GM19468 (cell line): ENCODE measurements around the gene NTN5.
"Not testable (repeated sequence)": the region's sequence is repeated elsewhere in the genome, so short reads cannot be mapped to it uniquely, and the experiment has no call there.

Experiments used
- ATAC-seq: cut with Tn5 transposase; IDR thresholded peaks from one replicate; pipeline ENCODE4 v1.9.1; 2021; ENCODE audit warnings: mild to moderate bottlenecking, moderate library complexity, moderate number of reproducible peaks; ENCODE audit not compliant: unreplicated experiment; ENCODE audit errors: extremely low read depth

The NTN5 gene

DNA sequence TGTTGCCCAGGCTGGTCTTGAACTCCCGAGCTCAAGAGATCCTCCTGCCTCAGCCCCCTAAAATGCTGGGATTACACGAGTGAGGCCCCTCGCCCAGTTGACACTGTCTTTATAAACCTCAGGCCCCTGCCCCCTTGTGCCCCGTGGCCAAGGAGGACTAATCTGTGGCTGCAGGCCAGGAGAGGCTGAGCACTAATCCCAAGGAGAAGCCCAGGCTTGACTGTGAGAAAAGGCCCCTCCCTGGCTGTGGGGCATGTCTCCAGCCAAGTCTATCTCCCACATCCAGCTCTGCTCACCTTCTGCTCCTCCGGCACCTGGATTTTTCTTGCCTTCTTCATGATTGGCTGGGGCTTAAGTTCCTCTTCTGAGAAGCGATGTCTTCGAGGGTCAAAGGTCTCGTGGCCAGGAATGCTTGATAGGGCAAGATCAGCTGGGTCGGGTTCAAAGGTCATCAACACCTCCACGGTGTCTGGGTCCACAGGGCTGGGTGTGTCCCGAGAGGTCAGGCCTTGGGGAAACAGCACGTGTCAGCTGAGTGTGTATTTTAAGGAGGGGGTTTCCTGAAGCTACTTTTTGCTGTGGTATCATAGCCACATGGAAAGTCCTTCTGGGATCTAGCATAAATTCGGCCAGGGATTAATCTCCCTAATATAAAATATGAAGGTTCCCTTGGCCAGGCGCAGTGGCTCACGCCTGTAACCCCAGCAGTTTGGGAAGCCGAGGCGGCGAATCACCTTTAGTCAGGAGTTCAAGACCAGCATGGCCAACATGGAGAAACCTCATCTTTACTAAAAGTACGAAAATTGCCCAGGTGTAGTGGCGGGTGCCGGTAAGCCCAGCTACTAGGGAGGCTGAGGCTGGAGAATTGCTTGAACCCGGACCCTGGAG, 39.4 kb downstream of the NTN5 start:
- ATAC-seq = no peak

DNA sequence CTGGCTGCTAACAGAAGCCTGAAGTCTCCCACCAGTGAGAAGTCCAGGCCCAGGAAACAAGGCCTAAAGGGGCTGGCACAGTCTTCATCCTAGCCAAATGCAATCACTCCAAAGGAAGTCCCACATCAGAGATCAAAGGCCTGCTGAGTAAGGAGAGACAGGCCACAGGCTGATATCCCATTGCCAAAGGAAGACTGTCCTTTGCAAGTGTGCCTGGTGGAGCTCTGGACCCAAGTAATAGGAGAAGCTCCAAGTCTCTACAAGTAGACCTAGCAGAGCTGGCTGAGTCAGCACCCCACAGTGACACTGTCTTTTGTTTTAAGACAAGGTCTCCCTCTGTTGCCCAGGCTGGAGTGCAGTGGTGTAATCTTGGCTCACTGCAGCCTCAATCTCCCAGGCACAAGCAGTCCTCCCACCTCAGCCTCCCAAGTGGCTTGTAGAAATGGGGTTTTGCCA, 40.1 kb downstream of the NTN5 start:
- ATAC-seq = no peak

DNA sequence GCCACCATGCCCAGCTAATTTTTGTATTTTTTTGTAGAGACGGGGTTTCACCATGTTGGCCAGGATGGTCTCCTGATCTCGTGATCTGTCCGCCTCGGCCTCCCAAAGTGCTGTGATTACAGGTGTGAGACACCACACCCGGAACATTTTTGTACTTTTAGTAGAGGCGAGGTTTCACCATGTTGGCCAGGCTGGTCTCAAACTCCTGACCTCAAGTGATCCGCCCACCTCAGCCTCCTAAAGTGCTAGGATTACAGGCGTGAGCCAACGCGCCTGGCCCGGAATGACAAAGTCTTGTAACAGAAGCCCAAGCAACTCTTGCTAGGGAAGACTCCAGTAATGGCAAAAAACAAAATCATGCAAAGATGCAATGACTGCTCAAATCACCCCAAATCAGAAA, 40.5 kb downstream of the NTN5 start:
- ATAC-seq = not testable (repeated sequence)

DNA sequence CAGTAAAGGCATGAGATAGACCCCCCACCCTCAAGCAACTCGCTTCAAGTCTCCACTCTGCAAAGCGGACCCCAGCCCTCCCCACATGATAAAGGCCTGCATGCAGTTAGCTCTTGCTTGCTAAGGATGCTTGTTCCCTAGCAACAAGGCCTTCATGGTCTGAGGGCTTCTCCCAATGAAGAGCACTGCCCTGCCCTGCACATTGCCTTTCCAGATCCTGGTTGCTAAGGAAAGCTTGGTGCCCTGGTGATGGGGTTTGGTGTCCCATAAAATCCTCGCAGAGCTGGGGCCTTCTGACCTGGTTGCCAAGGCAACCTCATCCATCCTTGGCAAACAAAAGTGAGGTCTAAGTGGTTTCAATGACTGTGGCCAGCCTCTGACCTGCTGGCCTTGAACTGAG, 41.6 kb downstream of the NTN5 start:
- no peak for ATAC-seq

DNA sequence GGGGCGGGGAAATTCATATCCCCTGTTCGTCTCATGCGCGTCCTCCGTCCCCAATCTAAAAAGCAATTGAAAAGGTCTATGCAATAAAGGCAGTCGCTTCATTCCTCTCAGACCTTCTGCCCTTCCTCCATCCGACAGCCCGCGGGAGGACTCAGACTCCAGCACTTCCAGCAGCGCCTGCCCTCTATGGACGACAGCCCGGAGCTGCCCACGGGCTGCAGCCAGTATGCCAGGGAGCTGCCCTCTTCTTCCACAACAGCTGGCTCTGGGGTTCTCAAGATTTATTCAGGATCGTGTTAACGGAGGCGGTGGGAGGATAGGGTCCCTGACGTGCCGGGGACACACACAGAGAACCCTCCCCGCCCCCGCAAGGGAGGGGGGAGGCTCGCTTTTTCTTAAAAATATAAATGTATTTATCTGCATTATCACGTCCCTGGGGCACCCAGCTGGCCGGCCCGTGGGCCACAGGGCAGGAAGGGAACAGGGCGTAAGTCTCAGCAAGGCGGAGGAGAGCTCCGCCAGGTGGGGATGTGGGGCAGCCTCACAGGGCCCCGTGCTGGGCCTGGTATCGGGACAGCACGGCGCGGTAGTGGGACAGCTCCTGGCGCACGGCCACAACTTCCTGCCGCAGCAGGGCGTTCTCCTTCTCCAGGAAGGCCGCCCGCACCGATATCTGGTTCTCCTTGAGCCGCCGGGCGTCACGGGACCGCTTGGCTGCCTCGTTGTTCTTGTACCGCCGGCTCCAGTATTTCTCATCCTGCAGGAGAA, 42.3 kb downstream of the NTN5 start:
- ATAC-seq = no peak

DNA sequence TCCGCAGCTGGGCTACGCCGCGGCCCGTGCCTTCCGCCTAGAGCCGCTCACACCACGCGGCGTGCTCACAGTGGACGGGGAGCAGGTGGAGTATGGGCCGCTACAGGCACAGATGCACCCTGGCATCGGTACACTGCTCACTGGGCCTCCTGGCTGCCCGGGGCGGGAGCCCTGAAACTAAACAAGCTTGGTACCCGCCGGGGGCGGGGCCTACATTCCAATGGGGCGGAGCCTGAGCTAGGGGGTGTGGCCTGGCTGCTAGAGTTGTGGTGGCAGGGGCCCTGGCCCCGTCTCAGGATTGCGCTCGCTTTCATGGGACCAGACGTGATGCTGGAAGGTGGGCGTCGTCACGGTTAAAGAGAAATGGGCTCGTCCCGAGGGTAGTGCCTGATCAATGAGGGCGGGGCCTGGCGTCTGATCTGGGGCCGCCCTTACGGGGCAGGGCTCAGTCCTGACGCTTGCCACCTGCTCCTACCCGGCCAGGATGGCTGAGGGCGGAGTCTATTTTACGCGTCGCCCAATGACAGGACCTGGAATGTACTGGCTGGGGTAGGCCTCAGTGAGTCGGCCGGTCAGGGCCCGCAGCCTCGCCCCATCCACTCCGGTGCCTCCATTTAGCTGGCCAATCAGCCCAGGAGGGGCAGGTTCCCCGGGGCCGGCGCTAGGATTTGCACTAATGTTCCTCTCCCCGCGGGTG, 43.1 kb downstream of the NTN5 start:
- no peak for ATAC-seq

DNA sequence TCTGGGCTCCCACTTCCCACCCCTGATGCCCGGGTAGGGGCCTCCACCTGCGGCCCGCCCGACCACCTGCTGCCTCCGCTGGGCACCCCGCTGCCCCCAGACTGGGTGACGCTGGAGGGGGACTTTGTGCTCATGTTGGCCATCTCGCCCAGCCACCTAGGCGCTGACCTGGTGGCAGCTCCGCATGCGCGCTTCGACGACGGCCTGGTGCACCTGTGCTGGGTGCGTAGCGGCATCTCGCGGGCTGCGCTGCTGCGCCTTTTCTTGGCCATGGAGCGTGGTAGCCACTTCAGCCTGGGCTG, 43.6 kb downstream of the NTN5 start:
- no peak for ATAC-seq

DNA sequence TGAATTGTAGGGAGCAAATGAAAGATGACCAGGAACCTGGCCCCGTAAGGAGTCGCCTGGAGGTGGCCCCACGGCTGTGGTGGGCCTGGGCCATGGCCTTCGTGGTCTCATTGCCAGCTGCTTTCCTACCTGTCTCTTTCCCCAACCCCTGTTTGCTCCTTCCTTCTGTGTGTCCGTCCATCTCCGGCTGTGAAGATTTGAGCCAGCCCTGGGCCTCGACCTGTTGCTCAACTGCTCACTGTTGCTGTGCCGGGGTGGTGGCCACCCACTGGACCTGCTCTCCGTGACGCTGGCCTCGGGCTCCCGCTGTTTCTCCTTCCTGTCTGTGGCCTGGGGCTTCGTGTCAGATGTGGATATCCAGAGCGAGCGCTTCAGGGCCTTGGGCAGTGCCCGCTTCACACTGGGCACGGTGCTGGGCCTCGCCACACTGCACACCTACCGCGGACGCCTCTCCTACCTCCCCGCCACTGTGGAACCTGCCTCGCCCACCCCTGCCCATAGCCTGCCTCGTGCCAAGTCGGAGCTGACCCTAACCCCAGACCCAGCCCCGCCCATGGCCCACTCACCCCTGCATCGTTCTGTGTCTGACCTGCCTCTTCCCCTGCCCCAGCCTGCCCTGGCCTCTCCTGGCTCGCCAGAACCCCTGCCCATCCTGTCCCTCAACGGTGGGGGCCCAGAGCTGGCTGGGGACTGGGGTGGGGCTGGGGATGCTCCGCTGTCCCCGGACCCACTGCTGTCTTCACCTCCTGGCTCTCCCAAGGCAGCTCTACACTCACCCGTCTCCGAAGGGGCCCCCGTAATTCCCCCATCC, 44.1 kb downstream of the NTN5 start:
- no peak for ATAC-seq

DNA sequence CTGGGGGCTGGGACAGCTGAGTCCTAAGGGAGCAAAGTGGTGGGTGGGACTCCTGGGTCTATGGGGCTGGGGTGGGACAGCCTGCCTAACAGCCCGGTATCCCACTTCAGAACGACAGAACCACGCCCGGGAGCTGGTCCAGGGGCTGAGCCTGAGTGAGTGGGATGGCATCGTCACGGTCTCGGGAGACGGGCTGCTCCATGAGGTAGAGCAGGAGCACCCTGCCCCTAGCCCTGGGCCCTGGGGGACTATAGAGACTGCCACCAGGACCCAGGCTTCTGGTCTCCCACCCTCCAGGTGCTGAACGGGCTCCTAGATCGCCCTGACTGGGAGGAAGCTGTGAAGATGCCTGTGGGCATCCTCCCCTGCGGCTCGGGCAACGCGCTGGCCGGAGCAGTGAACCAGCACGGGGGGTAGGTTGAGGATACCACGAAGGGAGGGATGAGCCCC, 44.9 kb downstream of the NTN5 start:
- ATAC-seq = no peak

DNA sequence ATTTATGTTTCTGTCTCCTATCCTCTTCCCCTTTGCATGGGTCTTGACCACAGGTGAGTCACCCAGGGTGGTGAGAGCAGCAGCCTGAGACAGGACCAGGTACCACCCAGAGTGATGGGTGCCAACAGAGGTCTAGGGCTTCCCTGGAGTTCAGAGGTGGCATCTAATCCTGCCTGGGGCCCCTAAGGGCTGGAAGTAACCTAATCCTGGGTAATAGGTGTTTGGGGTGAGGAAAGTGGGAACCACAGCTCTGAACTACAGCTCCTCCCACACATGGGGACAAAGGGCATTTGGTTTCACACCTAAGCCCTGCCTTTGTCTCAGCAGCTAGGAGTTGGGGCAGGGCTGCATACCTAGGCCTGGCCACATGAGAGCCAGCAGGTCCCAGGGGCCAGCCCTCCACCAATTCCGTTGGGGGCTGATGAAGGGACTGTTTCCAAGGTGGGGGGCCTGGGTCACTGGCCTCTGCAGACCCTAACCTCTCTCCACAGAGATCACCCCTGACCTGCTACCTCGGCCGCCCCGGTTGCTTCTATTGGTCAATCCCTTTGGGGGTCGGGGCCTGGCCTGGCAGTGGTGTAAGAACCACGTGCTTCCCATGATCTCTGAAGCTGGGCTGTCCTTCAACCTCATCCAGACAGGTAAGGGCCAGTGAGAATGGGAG, 45.5 kb downstream of the NTN5 start:
- no peak for ATAC-seq

DNA sequence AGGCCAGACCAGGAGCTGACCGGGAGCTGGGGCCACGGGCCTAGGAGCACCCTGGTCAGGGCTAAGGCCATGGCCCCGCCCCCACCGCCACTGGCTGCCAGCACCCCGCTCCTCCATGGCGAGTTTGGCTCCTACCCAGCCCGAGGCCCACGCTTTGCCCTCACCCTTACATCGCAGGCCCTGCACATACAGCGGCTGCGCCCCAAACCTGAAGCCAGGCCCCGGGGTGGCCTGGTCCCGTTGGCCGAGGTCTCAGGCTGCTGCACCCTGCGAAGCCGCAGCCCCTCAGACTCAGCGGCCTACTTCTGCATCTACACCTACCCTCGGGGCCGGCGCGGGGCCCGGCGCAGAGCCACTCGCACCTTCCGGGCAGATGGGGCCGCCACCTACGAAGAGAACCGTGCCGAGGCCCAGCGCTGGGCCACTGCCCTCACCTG, 46.9 kb downstream of the NTN5 start:
- ATAC-seq = no peak

DNA sequence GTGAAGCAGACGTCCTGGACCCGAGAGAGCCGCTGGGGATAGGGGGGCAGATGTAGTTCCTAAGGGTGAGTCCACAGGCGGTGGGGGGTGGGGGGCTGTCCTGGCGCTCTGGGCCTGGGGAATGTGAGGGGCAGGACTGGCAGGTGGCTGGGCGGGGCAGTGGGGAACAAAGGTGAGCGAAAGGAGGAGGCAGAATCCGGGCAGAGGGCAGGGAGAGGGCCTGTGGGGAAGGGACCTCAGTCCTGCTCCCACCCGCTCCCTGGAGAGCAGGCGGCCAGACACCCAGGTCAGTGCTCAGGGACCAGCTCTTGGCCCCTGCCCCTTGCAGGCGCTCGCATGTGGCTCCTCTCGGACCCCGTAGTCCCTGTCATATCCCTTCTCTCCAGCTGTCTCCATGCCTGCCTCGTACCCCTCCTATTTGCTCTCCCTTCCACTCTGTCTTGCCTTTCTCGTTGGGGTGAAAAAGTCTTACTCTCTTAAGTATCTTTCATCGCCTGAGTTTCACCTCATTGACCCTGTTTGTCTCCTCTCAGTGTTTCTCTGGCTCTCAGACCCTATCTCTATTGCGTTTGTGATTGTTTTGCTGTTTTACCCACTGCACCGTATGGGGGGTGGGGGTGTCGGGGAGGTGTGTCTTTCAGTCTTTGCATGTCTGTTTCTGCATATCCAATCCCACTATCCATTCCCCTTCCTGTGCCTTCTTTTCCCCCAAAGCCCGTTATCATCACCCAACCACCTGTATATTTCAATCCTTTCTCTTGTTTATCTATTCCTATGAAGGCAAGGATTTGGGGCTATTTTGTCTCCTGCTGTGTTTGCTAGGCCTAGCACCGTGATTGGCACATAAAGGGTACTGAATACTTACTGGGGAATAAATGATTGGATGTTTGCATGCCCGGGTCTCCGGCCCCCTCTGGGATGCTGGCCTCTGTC, 47.8 kb downstream of the NTN5 start:
- no peak for ATAC-seq

DNA sequence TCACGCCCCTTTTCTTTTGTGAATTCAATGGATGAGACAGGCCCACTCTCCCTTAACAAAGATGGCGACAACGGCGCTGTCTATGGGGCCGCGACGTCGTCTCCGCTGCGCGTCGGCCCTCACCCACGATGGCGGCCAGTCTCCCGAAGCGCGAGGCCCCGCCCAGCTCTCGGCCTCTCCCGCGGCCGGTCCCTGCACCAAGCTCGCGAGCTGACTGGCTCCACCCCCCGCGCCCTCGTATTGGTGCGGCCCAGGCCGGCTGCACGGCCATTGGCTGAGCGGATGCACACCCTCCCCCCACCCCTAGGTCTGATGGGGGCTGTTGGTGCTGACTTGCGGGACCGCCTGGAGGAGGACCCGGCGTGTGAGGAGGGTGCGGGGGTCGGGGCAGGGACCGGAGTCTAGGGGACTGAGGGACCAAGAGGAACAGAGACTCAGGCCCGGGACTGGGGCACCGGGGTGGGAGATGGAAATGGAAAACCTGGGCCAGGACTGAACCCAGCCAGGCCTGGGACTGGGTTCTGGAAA, 48.7 kb downstream of the NTN5 start:
- peak; percentile 37 for ATAC-seq

DNA sequence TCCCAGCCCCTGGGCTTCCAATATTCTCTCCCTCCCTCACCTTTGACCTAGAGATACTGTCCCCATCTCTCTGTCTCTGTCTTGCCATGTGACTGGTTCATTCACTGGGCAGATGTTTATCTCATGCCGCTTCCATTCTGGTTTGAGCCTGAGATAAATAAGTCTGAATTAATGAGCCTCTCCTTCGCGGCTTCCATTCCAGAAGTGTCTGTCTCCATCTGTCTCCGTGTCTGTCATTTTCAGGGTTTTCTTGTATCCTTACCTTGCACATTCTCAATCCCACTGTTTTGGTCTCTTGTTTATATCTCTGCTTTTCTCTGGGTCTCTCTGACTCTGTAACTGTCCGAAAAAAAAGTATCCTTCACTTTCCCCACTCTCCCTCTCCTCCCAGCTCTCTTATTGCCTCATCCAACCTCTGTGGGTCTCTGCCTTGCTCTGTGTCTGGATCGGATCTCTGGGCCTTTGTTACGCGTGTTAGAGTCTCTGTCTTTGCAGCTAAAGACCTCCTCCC, 49.2 kb downstream of the NTN5 start:
- ATAC-seq = no peak

DNA sequence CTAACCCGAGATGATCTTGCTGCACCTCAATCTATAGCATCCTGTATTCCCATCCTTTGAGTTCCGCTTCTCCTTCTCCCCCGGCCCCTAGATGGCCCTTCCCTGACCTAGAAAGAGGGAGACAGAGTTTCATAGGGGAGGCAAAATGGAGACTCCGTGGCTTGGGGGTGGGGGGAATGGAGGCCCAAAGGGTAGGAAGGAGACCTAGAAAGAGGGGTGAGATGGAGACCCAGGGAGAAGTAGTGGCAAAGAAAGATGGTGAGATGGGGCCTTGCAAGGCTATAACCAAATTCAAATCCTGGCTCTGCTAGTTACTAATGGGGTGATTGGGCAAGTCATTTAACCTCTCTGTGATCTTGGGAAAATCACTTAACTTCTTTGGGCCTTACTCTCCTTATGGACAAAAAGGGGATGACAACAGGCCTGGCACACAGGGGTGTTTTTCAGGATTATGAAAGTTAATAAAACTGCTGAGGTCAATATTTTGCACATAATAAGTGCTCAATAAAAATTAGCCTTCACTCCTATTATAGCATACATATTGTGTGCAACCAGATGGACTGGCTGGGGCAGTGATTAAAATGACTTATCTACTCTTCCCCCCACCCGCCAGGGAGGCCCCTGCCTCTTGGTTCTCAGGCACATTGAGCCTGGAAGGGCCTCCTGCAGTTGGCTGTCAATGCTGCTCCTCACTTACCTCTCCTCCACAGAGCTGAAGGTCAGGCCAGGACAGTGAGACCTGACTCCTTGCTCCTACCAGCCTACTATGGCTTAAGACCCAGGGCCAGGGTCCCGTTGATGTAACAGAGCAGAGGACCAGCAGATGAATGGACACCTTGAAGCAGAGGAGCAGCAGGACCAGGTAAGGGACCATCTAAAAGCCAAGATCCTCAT, 52.9 kb downstream of the NTN5 start:
- ATAC-seq = no peak

DNA sequence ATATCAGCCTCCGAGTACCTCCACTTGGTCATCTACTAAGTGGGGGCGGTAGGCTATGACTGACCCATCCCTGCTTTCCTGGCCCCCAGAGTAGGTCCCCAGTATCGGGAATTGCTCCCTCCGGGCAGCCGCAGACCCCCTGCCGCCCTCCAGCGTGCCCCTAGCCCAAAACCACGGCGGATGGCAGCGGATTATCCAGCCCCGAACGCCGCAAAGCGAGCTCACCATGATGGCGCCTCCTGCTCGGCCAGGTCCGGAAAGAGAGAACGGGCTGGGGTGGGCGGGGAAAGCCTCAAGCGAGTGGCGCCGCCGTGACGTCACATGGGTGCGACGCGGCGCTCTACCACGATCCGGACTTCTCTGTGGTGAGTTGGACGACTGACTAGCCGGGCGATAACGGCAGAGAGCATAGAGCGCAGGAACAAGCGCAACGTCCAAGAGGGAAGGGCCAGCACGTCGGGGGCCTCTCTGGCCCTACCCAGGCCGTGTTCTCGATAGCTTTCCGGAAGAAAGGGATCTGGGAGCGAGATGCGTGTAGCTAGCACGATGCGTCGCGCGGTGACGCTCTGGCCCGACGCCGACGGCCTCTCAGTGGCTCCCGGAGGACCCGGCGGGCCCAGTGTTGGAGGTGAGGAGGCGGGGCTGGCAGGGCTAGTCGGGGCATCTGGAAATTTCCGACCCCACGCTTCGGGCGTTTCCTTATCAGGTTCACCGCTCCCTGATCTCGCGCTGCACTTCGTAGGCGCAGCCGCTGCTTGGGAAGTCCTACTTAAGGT, 53.7 kb downstream of the NTN5 start, which contains the start of the genes RPL18 and SPHK2:
RPL18 (minus strand) TSS at position 263 of the 776 bp plus-strand sequence; CDS start at position 228, 35 bp downstream.
SPHK2 (plus strand) TSS at position 591 of the 776 bp plus-strand sequence. CDS start 1,009 bp downstream, outside the sequence.
- ATAC-seq = peak; percentile 69
